DOHH2 (cell line): Measurements from ENCODE around the gene RAB3C.
"Not testable (repeated sequence)": the region's sequence is repeated elsewhere in the genome, so short reads cannot be mapped to it uniquely, and the experiment has no call there.

ENCODE experiments used
- EZH2phosphoT487 ChIP-seq: fragments of 200-600 bp; sonication (generic); IDR thresholded peaks from 2 replicates; pipeline ENCODE4 v1.6.1; 2017; ENCODE audit warnings: borderline replicate concordance, mild to moderate bottlenecking, antibody characterized with exemption, low read length, moderate library complexity, mixed read lengths
- TF ChIP-seq, protein P1 (sequence below): fragments of 200-600 bp; sonication (generic); IDR thresholded peaks from one replicate; pipeline ENCODE4 v1.5.1; 2014; ENCODE audit warnings: antibody characterized with exemption, mild to moderate bottlenecking, low read depth, low read length; ENCODE audit not compliant: poor library complexity, severe bottlenecking

DNA sequence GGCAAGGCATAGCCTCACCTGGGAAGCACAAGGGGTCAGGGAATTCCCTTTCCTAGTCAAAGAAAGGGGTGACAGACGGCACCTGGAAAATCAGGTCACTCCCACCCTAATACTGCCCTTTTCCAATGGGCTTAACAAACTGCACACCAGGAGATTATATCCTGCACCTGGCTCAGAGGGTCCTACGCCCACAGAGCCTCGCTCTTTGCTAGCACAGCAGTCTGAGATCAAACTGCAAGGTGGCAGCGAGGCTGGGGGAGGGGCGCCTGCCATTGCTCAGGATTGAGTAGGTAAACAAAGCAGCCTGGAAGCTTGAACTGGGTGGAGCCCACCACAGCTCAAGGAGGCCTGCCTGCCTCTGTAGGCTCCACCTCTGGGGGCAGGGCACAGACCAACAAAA is 9.9 kb upstream of the RAB3C start:
- TF ChIP-seq, protein P1, sequence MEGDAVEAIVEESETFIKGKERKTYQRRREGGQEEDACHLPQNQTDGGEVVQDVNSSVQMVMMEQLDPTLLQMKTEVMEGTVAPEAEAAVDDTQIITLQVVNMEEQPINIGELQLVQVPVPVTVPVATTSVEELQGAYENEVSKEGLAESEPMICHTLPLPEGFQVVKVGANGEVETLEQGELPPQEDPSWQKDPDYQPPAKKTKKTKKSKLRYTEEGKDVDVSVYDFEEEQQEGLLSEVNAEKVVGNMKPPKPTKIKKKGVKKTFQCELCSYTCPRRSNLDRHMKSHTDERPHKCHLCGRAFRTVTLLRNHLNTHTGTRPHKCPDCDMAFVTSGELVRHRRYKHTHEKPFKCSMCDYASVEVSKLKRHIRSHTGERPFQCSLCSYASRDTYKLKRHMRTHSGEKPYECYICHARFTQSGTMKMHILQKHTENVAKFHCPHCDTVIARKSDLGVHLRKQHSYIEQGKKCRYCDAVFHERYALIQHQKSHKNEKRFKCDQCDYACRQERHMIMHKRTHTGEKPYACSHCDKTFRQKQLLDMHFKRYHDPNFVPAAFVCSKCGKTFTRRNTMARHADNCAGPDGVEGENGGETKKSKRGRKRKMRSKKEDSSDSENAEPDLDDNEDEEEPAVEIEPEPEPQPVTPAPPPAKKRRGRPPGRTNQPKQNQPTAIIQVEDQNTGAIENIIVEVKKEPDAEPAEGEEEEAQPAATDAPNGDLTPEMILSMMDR = not testable (repeated sequence)
- not testable (repeated sequence) for TF ChIP-seq EZH2phosphoT487
